Measurements from ENCODE around the gene FAM156B. TPM values are rescaled to one million over a fixed set of nuclear protein-coding genes. Genes with fewer than 3 reads are reported as not detected.
A peak's percentile ranks its signal among the peaks of the same experiment; 100 is the strongest.
"Not testable (repeated sequence)": the region's sequence is repeated elsewhere in the genome, so short reads cannot be mapped to it uniquely, and the experiment has no call there.

Gene FAM156B
- polyA plus RNA-seq, 3 donors, result 17.6 to 20.1 (median 19.7) TPM

DNA sequence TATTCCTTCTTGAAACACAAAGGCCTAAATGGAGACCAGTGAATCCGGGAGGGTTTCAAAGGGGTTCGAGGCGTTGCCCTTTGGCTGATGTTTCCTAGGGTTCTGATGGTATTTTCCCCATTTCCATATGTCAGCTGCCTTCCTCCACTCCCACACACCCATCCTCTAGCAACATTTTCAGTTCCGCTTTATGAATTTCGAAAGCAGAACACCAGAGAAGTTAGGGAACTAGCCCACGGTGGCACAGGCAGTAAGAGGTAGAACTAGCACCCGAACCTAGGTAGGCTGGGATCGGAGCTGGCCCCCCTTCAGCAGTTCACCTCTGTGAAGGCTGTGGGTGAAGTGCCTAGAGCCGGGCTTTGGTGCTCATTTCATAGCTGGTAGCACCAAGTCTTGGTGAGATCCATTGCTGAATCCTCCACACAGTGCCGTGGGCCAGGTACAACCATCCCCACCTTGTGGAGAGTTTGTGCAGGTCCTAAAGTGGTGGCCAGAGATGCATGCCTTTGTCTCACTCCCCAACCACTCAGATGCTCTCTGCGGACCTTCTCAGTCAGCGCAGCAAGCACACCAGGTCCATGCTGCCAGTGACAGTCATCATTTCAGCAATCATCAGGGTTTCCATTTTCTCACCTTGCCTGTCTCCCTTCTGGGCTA is 12.3 kb downstream of the FAM156B start:
- DNase-seq, result not testable (repeated sequence)

DNA sequence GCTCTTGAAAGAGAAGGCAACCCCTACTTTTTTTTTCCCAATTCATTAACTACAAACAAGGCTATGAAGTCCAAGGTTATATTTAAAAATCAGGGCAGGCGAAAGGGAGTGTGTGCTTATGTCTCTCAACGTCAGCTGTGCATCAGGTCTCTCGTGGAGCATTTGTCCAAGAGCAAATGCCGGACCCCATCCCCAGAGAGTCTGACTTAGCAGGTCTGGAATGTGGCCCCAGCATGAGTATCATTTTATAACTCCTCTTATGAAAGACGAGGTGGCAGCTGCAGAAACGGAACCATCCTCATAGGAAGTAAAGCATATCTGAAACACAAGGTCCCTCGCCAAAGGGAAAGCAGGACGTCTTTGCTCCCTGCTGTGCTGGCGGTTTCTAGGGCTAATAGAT is 16.6 kb downstream of the FAM156B start:
- DNase-seq, result not testable (repeated sequence)

DNA sequence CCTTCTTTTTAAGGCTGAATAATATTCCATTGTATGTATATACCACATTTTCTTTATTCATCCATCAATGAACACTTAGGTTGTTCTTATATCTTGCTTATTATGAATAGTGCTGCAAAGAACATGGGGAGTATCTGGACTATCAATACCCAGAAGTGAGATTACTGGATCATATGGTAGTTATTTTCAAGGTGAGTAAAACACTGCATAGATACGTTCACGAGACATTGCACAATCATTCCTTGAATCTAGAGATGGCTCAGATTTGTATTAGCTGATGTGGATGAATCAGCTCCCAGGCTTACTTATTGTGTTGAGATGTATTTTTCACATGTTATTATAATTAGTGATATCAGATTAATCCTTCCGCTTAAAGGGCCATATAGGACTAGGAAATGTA is 17.6 kb downstream of the FAM156B start:
- DNase-seq, result not testable (repeated sequence)

DNA sequence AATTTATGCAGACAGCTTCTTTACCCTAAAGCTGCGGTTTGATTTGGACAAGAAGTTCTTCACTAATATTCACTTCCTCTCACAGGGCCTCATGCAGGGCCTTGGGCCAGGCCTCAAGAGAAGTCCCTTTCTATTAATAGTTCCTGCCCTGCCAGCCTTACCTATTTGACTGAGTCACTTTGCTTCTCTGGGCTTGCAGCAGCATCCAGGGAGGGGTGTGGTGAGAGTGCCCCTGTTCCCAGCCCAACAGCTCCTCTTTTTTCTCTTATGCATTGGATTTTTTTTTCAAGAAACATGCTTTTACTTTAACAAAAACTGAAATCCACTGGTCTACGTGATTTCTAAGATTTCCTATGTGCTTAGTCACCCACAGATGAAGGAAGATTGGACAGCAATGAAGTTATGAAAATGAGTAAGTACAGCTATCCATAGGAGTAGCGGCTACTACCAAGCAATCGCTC is 26.7 kb downstream of the FAM156B start:
- DNase-seq, result no peak

DNA sequence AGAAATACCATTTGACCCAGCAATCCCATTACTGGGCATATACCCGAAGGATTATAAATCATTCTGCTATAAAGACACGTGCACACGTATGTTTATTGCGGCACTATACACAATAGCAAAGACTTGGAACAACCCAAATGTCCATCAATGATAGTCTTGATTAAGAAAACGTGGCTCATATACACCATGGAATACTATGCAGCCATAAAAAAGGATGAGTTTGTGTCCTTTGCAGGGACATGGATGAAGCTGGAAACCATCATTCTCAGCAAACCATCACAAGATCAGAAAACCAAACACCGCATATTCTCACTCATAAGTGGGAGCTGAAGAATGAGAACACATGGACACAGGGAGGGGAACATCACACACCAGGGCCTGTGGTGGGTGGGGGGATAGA is 33.1 kb downstream of the FAM156B start:
- DNase-seq, result not testable (repeated sequence)

DNA sequence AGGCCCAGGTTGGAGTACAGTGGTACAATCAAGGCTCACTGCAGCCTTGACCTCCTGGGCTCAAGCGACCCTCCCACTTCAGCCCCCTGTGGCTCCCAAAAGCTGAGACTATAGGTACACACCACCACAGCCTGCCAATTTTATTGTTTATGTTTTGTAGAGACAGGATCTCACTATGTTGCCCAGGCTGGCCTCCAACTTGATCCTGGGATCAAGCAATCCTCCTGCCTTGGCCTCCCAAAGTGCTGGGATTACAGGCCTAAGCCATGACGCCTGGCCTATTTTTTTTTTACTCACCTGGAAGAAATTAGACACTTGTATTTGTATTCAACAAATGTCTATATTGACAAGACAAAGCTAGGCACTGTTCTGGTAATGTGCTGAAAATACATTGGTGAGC is 36.1 kb downstream of the FAM156B start:
- no peak for DNase-seq

DNA sequence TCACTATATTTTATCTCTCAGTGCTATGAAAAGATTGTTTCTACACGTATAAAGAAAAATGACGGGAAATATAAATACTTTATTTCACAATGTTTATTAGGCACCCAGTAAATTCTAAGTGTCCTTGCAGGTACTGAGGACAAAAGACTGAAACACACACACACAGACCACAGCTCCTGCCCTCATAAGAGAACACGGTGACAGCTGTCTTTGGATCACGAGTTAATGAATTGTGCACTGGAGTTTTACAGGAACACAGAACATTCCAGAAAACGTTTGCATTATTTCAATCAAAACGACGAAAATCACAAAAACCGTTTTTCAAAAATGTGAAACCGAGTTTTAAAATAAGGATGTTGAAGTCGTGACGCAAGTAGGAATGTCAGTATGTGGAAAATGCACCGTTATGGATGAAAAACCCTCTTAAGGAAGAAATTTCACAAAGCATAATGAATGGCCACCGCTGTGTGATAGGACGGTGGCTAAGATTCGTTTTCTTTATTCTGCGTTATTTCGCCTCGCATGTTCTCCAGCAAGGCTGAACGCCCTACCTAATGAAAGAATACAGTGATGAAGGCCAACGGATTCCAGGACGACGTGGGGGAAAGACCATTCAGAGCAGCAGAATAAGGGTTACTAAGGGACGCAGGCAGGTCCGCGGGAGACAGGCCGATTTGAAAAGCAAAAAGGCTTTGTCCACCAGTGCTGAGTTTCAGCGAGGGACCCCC is 37.0 kb downstream of the FAM156B start:
- DNase-seq, result no peak

DNA sequence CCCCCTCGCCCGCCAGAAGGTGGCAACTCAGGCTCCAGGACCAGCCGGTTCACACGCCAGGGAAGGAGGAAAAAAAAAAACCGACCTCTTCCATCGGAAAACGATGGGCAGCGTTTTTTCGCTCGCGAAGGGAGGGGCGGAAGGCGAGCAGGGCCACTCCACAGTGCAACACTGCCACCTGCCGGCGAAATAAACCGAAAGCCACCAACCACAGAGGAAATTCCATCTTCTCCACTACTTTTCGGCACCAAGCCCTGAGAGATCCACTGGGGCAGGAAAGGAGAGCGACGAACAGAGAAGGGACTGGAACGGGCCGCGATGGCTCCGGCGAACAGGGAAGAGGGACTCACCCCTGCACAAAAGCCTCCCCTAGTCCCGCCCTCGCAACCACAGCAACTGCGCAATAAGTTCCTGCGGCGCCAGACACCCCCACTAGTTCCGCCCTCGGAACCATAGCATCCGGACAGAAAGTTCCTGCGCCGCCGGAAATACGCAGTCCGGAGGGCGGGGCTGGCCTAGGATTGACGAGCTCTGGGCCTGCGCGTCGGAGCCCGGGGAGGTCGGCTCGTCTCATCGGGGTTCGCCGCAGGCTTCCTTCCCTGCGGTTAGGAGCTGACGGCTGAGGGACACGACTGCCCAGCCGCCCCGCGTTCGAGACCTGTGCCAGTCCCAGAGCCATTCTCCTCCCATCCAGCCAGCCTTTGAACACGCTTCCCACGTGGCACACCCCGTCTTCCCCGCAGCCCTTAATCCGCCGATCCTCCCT is 37.8 kb downstream of the FAM156B start:
- peak; percentile 96 for DNase-seq

DNA sequence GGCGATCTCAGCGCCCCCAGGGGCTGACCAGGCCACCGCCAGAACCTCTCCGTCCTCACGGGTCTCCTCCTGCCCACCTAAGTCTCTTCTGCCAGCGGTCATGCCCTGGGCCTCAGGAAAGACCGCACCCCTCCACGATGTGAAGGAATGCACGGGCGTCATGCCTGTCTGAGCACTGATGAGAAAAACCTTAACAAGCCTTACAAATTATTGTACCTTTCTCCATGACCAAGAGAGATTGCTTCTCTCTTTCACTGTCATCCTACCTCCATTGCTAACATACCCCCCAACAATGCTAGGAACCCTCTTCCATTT is 38.3 kb downstream of the FAM156B start:
- DNase-seq, result peak; percentile 37

DNA sequence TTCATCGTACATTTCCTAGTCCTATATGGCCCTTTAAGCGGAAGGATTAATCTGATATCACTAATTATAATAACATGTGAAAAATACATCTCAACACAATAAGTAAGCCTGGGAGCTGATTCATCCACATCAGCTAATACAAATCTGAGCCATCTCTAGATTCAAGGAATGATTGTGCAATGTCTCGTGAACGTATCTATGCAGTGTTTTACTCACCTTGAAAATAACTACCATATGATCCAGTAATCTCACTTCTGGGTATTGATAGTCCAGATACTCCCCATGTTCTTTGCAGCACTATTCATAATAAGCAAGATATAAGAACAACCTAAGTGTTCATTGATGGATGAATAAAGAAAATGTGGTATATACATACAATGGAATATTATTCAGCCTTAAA is 43.6 kb downstream of the FAM156B start:
- not testable (repeated sequence) for DNase-seq

DNA sequence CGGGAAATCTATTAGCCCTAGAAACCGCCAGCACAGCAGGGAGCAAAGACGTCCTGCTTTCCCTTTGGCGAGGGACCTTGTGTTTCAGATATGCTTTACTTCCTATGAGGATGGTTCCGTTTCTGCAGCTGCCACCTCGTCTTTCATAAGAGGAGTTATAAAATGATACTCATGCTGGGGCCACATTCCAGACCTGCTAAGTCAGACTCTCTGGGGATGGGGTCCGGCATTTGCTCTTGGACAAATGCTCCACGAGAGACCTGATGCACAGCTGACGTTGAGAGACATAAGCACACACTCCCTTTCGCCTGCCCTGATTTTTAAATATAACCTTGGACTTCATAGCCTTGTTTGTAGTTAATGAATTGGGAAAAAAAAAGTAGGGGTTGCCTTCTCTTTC is 44.6 kb downstream of the FAM156B start:
- not testable (repeated sequence) for DNase-seq

DNA sequence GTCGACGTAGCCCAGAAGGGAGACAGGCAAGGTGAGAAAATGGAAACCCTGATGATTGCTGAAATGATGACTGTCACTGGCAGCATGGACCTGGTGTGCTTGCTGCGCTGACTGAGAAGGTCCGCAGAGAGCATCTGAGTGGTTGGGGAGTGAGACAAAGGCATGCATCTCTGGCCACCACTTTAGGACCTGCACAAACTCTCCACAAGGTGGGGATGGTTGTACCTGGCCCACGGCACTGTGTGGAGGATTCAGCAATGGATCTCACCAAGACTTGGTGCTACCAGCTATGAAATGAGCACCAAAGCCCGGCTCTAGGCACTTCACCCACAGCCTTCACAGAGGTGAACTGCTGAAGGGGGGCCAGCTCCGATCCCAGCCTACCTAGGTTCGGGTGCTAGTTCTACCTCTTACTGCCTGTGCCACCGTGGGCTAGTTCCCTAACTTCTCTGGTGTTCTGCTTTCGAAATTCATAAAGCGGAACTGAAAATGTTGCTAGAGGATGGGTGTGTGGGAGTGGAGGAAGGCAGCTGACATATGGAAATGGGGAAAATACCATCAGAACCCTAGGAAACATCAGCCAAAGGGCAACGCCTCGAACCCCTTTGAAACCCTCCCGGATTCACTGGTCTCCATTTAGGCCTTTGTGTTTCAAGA is 48.8 kb downstream of the FAM156B start:
- DNase-seq, result not testable (repeated sequence)

DNA sequence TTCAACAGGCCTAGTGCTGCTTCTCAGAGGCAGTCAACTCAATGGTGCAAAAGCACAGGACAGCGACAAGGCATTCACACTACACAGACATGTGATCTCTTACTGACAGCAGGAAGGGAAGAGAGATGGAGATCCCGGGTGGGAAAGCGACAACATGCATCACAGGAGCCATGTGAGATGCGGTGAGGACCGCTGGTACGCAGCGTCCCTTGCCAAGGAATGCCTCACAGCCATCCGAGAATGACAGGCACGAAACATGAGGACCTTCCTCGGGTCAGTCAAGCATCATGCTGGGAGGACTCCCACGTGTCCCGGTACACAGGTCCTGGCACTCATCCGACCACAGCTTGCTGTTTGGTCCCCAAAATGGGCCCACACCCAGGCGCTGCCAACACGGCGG is 50.4 kb downstream of the FAM156B start:
- DNase-seq, result not testable (repeated sequence)

DNA sequence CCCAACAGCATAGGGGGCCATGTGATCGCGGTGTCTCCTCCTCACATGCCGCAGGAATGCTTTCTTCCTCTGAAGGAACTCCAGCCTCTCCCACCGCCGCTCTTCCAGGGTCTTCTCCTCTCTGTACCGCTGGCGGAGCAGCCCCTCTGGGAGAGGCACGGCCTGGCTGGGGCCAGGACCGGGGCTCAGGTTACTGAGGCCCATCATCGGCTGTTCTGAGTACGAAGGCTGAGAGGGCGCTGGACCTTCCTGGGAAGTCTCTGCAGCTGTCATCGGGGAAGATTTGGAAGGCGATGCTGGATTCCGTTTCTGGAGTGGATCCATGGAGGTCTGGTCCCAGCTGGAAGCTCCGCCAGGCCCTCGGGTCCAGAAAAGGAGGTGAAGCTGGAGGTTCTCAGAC is 51.1 kb downstream of the FAM156B start:
- not testable (repeated sequence) for DNase-seq

DNA sequence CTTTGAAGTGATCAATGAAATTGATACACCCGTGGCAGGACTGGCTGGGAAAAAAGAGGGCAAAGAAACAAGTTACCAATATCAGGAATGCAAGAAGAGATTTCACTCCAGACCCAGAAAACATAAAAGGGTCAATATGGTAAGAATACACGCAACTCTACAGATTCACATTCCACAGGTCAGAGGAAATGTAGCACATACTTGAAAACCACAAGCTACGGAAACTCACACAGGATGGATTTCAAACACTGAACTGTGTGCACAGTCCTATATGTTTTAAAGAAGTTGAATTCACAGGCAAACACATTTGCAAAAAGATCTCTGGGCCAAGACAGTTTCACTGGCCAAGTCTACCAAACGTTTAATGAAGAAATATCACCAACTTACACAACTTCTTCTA is 52.2 kb downstream of the FAM156B start:
- DNase-seq, result not testable (repeated sequence)

DNA sequence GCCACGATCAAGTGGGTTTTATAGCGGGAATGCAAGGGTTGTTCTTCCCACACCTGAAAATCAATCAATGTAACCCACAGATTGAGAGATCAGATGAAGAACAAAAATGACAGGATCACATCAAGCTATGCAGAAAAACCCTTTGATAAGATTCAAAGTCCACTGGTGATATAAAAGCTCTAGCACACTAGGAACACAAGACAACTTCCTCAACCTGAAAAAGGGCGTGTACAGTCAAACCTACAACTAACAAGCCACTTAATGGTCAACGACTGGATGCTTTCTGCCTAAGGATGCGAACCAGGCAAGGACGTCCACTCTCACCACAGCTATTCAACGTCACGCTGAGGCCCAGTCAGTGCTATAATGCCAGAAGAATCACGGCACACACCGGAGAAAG is 52.8 kb downstream of the FAM156B start:
- DNase-seq, result not testable (repeated sequence)

Other genes with a start within 250 kb of the FAM156B start
- gene SSX7, start 242.4 kb upstream of the FAM156B start, polyA plus RNA-seq (ENCODE audit: insufficient read length in 3 of 3), result not detected
- not detected for gene SSX2, start 190.2 kb upstream of the FAM156B start, polyA plus RNA-seq (ENCODE audit: insufficient read length in 3 of 3)
- gene SSX2B, start 146.1 kb upstream of the FAM156B start, polyA plus RNA-seq (ENCODE audit: insufficient read length in 3 of 3), result under 1 TPM in 2 of 3 donors, not detected in 1; 0.32 to 0.34 TPM
- not detected for gene SPANXN5, start 99.9 kb upstream of the FAM156B start, polyA plus RNA-seq (ENCODE audit: insufficient read length in 3 of 3)
- not detected for gene XAGE5, start 86.0 kb upstream of the FAM156B start, polyA plus RNA-seq (ENCODE audit: insufficient read length in 3 of 3)
- gene XAGE3, start 29.2 kb upstream of the FAM156B start, polyA plus RNA-seq (ENCODE audit: insufficient read length in 3 of 3), result not detected
- 10 to 100 TPM; 24.8 to 43.7 (median 41.7) TPM for gene FAM156A, start 61.2 kb downstream of the FAM156B start, polyA plus RNA-seq (ENCODE audit: insufficient read length in 3 of 3)
- 10 to 100 TPM; 13.8 to 28.1 (median 24.2) TPM for gene GPR173, start 151.5 kb downstream of the FAM156B start, polyA plus RNA-seq (ENCODE audit: insufficient read length in 3 of 3)
- gene TSPYL2, start 185.0 kb downstream of the FAM156B start, polyA plus RNA-seq (ENCODE audit: insufficient read length in 3 of 3), result 10 to 100 TPM; 29.2 to 31.2 (median 30.4) TPM
- 10 to 100 TPM in 2 of 3 donors, 1 to 10 TPM in 1; 8.5 to 24.0 (median 20.8) TPM for gene KANTR, start 196.8 kb downstream of the FAM156B start, polyA plus RNA-seq (ENCODE audit: insufficient read length in 3 of 3)